Neural cell (in vitro differentiated cells): ENCODE measurements around the gene EHMT2.
"Not testable (repeated sequence)": the region's sequence is repeated elsewhere in the genome, so short reads cannot be mapped to it uniquely, and the experiment has no call there.

Experiments used
- CTCF ChIP-seq: fragments of 450-650 bp; IDR thresholded peaks from 2 replicates; pipeline ENCODE4 v1.5.1; 2014; ENCODE audit warnings: antibody characterized with exemption, mild to moderate bottlenecking, moderate library complexity; ENCODE audit not compliant: poor library complexity, severe bottlenecking
- EP300 ChIP-seq: fragments of 450-650 bp; conservative IDR thresholded peaks from 2 replicates; pipeline ENCODE4 v1.6.1; 2014; ENCODE audit warnings: antibody characterized with exemption, mild to moderate bottlenecking, moderate library complexity; ENCODE audit not compliant: poor library complexity, severe bottlenecking
- EZH2 ChIP-seq: fragments of 200-600, 300-800 bp; shearing (Covaris generic), sonication (generic); IDR thresholded peaks from 2 replicates; pipeline ENCODE4 v1.6.1; 2014; ENCODE audit warnings: antibody characterized with exemption, low read length, borderline replicate concordance, mild to moderate bottlenecking; ENCODE audit not compliant: insufficient read depth, poor library complexity, severe bottlenecking
- MXI1 ChIP-seq: fragments of 450-650 bp; conservative IDR thresholded peaks from 2 replicates; pipeline ENCODE4 v1.6.1; 2014; ENCODE audit warnings: antibody characterized with exemption, mild to moderate bottlenecking; ENCODE audit not compliant: poor library complexity, severe bottlenecking
- POLR2AphosphoS5 ChIP-seq: IDR thresholded peaks from 2 replicates; pipeline ENCODE4 v1.6.1; 2012
- RAD21 ChIP-seq: fragments of 450-650 bp; conservative IDR thresholded peaks from 2 replicates; pipeline ENCODE4 v1.6.1; 2014; ENCODE audit warnings: antibody characterized with exemption, mild to moderate bottlenecking, moderate library complexity
- SMC3 ChIP-seq: fragments of 450-650 bp; conservative IDR thresholded peaks from 2 replicates; pipeline ENCODE4 v1.6.1; 2014; ENCODE audit warnings: antibody characterized with exemption, mild to moderate bottlenecking, moderate library complexity; ENCODE audit not compliant: poor library complexity
- TAF1 ChIP-seq: IDR thresholded peaks from 2 replicates; pipeline ENCODE4 v1.6.1; 2012; ENCODE audit warnings: low read depth

GRCh38 chr6:31851980-31852718, 45.3 kb downstream of the EHMT2 start:
- TF ChIP-seq CTCF, EZH2, POLR2AphosphoS5, SMC3, RAD21, MXI1, EP300, TAF1: not testable (repeated sequence)
